Endothelial cell of umbilical vein (primary cell): ENCODE data around the gene SF3B4. TPM values are rescaled to one million over a fixed set of nuclear protein-coding genes. Genes with fewer than 3 reads are reported as not detected.
"Not testable (repeated sequence)": the region's sequence is repeated elsewhere in the genome, so short reads cannot be mapped to it uniquely, and the experiment has no call there.

Experiments
- BruUV-seq: library from RNA; stranded (reverse); fragments of 400-500 nt; replicated peaks from 2 replicates; lab custom pipeline; 2021; lab: Mats Ljungman, UMichigan
- CTCF ChIA-PET: fragments of 300-600, 350-600 bp; sonication (Branson Sonifier 250); formaldehyde crosslinking; loops from one replicate; lab custom pipeline; 2021; ENCODE audit warnings: antibody characterized with exemption, inconsistent platforms; lab: Charles Lee
- POLR2A ChIA-PET: fragments of 300-600, 350-600 bp; sonication (Branson Sonifier 250); formaldehyde crosslinking; loops from one replicate; lab custom pipeline; 2021; ENCODE audit warnings: antibody characterized with exemption, inconsistent platforms; lab: Charles Lee
- DNase-seq: peaks from one replicate; pipeline ENCODE4 v3.0.0-alpha.2; 2011; ENCODE audit warnings: low read depth, low spot score
- FAIRE-seq: peaks from 2 replicates; lab custom pipeline; 2011; peaks lifted over from hg19 to GRCh38; lab: Jason Lieb, UNC
- H2AFZ ChIP-seq: 2 replicates; pipeline ENCODE4 v1.6.0; 2012; ENCODE audit warnings: low read depth, low read length, control low read depth, inconsistent platforms
- H3K27ac ChIP-seq: 2 replicates; pipeline ENCODE4 v1.5.1; 2011; ENCODE audit warnings: low read depth, mild to moderate bottlenecking, control low read depth, low read length, moderate library complexity; ENCODE audit not compliant: insufficient read depth
- H3K27me3 ChIP-seq, 2 experiments: 2 replicates each; pipeline versions ENCODE4 v1.6.0 to v1.6.1; 2011; ENCODE audit warnings: low read length in 2 of 2, mixed read lengths in 1 of 2; ENCODE audit not compliant: control insufficient read depth in 2 of 2, insufficient read depth in 2 of 2
- H3K36me3 ChIP-seq, 2 experiments: 2 replicates in 1 of 2; 3 replicates in 1 of 2; pipeline ENCODE4 v1.5.1; 2011; ENCODE audit warnings: low read length in 2 of 2, mild to moderate bottlenecking in 1 of 2, moderate library complexity in 1 of 2; ENCODE audit not compliant: control insufficient read depth in 2 of 2, insufficient read depth in 2 of 2; ENCODE audit errors: extremely low read depth in 1 of 2
- H3K4me1 ChIP-seq: 3 replicates; pipeline ENCODE4 v1.5.1; 2011; ENCODE audit warnings: mild to moderate bottlenecking, low read length; ENCODE audit not compliant: control insufficient read depth, insufficient read depth; ENCODE audit errors: extremely low read depth
- H3K4me2 ChIP-seq: 2 replicates; pipeline ENCODE4 v1.6.1; 2011; ENCODE audit warnings: low read length, control low read depth, mixed read lengths; ENCODE audit not compliant: insufficient read depth
- H3K4me3 ChIP-seq, 3 experiments: fragments of 200-600 bp in 1 of 3; sonication (generic), shearing (Covaris generic) in 1 of 3; replicated peaks in 1 of 3; 2 replicates each; pipeline ENCODE4 v1.5.1; 2011 to 2016; ENCODE audit warnings: control low read depth in 3 of 3, low read length in 3 of 3, mild to moderate bottlenecking in 2 of 3, inconsistent platforms in 1 of 3, low read depth in 1 of 3, moderate library complexity in 1 of 3; ENCODE audit not compliant: insufficient read depth in 1 of 3
- H3K79me2 ChIP-seq: 2 replicates; pipeline ENCODE4 v1.6.0; 2012; ENCODE audit warnings: low read length, inconsistent platforms; ENCODE audit not compliant: control insufficient read depth, insufficient read depth
- H3K9ac ChIP-seq: replicated peaks from 2 replicates; pipeline ENCODE3; 2011; ENCODE audit warnings: low read length, control low read depth; ENCODE audit not compliant: insufficient read depth; ENCODE audit errors: extremely low read depth
- H3K9me1 ChIP-seq: replicated peaks from 3 replicates; pipeline ENCODE4 v1.6.0; 2011; ENCODE audit warnings: mild to moderate bottlenecking, low read length; ENCODE audit not compliant: control insufficient read depth, insufficient read depth; ENCODE audit errors: extremely low read depth
- H3K9me3 ChIP-seq: replicated peaks from 2 replicates; pipeline ENCODE4 v1.5.1; 2012; ENCODE audit warnings: low read length, inconsistent platforms; ENCODE audit not compliant: control insufficient read depth, insufficient read depth
- H4K20me1 ChIP-seq: replicated peaks from 2 replicates; pipeline ENCODE3; 2011; ENCODE audit warnings: mild to moderate bottlenecking, low read length; ENCODE audit not compliant: control insufficient read depth, insufficient read depth; ENCODE audit errors: extremely low read depth
- FOS ChIP-seq: IDR thresholded peaks from 2 replicates; pipeline ENCODE4 v1.6.1; 2011; ENCODE audit warnings: mild to moderate bottlenecking, low read length, moderate library complexity, borderline replicate concordance; ENCODE audit not compliant: insufficient read depth
- GATA2 ChIP-seq: IDR thresholded peaks from 2 replicates; pipeline ENCODE4 v1.7.0; 2011; ENCODE audit warnings: low read depth, mild to moderate bottlenecking, moderate library complexity, mixed read lengths, low read length; ENCODE audit not compliant: insufficient read length, insufficient read depth
- JUN ChIP-seq: IDR thresholded peaks from 2 replicates; pipeline ENCODE4 v1.6.1; 2011; ENCODE audit warnings: borderline replicate concordance, low read depth; ENCODE audit not compliant: insufficient read length, insufficient read depth
- MYC ChIP-seq: IDR thresholded peaks from one replicate; pipeline ENCODE4 v1.6.1; 2011; ENCODE audit warnings: mild to moderate bottlenecking, low read depth, low read length
- POLR2AphosphoS5 ChIP-seq: IDR thresholded peaks from 2 replicates; pipeline ENCODE4 v1.6.1; 2012; ENCODE audit warnings: low read depth, mild to moderate bottlenecking, control low read depth, low read length, moderate library complexity; ENCODE audit not compliant: insufficient read depth
- dilution Hi-C: fragments of 300-500 bp; cut with MboI; formaldehyde crosslinking; loops from one replicate; pipeline ENCODE4 v1.15.0; 2019; ENCODE audit warnings: low sequenced_read_pairs; ENCODE audit not compliant: extremely low pct_ligation_motif_present
- intact Hi-C: fragments of 100-400 bp; cut with micrococcal nuclease; formaldehyde crosslinking; loops from one replicate; pipeline ENCODE4 v1.10.0; 2022
- polyA plus RNA-seq, 4 experiments: library from polyadenylated mRNA; depleted of rRNA in 3 of 4; stranded (reverse) in 3 of 4; unstranded in 1 of 4; fragments of >200 nt; gene quantifications; 2 replicates each; pipeline versions ENCODE4 v1.2.1 to v1.2.3, GENCODE V29; 2011 to 2012; ENCODE audit warnings: missing spikeins in 1 of 4
- total RNA-seq: library from RNA; stranded (reverse); gene quantifications from 2 replicates; pipeline ENCODE4 v1.2.3, GENCODE V29; 2021
- TF ChIP-seq, protein P1 (sequence below), 2 donors: IDR thresholded peaks; 1 replicate in 1 of 2; 2 replicates in 1 of 2; pipeline ENCODE4 v1.5.1; 2011; ENCODE audit warnings: low read length in 2 of 2, mild to moderate bottlenecking in 2 of 2, moderate library complexity in 2 of 2, control low read depth in 1 of 2, inconsistent platforms in 1 of 2, low read depth in 1 of 2; ENCODE audit not compliant: insufficient read depth in 1 of 2; ENCODE audit errors: extremely low read depth in 1 of 2

Gene SF3B4
- total and polyA plus RNA-seq, 2 donors (not counting 3 experiments of a cell fraction or from before 2014, with no cell fraction given) = 62.7 to 74.4 TPM

DNA sequence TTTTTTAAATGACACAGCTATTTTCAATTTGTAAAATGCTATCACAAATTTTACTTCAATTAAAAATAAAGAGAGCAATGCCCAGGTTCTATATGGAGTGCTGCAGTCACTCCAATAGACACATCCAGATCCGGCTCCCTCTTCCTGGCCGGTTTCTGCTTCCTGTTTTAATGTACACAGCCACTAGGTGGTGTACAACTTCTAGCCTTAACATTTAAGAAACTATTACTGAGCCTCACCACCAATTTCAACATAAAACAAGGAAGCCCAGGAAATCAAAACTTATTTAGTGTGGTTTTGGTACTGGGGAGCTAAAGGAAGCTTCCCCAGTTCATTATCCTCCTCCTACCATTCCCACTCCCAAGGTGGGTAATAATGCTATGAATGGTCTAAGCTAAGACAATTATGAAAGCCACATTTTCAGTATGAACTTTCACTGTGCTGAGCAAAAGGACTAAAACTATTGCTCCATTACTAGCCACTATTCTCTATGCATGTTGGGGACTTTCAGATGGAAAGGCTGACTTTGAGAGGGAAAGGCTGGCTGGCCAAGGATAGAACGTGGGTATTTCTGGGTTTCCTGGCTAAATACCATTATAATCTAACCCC, 34.5 kb upstream of the SF3B4 start:
- no peaks in the 10 kb centered on the region for H3K4me1 ChIP-seq
- no peaks in the 10 kb centered on the region for H3K79me2 ChIP-seq
- H3K27me3 ChIP-seq = no peaks in the 10 kb centered on the region
- POLR2A ChIA-PET = interaction anchor here (0.9 kb wide), 1 partner anchor 13 kb away, joined by 3 read pairs; no protein-coding TSS in a partner anchor
- no peak overlapping the region for H3K4me3 ChIP-seq
- peak; percentile 87 for FAIRE-seq
- CTCF ChIA-PET = interaction anchor here (0.6 to 3.2 kb wide), 26 partner anchors 10 to 248 kb away, joined by 3 to 77 read pairs (median 4); partner anchors contain the start of genes OTUD7B and VPS45
- dilution Hi-C loops (no loop called here), intact Hi-C loops (loop anchor here (1.0 to 5.0 kb wide), 6 partner anchors 45 to 225 kb away; partner anchors contain the start of gene VPS45)
- no TSS peak for BruUV-seq
- H3K9me3 ChIP-seq = no peaks in the 10 kb centered on the region
- no peak overlapping the region for H3K27ac ChIP-seq
- no peak overlapping the region for H3K4me2 ChIP-seq
- peak; percentile 81 for DNase-seq
- no peaks in the 10 kb centered on the region for H3K9me1 ChIP-seq
- no peaks in the 10 kb centered on the region for H4K20me1 ChIP-seq
- TF ChIP-seq GATA2 (no peak), FOS (no peak), JUN (no peak), MYC (no peak), POLR2AphosphoS5 (no peak)
- TF ChIP-seq, protein P1, sequence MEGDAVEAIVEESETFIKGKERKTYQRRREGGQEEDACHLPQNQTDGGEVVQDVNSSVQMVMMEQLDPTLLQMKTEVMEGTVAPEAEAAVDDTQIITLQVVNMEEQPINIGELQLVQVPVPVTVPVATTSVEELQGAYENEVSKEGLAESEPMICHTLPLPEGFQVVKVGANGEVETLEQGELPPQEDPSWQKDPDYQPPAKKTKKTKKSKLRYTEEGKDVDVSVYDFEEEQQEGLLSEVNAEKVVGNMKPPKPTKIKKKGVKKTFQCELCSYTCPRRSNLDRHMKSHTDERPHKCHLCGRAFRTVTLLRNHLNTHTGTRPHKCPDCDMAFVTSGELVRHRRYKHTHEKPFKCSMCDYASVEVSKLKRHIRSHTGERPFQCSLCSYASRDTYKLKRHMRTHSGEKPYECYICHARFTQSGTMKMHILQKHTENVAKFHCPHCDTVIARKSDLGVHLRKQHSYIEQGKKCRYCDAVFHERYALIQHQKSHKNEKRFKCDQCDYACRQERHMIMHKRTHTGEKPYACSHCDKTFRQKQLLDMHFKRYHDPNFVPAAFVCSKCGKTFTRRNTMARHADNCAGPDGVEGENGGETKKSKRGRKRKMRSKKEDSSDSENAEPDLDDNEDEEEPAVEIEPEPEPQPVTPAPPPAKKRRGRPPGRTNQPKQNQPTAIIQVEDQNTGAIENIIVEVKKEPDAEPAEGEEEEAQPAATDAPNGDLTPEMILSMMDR (IDR thresholded peaks at IDR 0.05; ENCODE audit: extremely low read depth in 1 of 2, insufficient read depth in 1 of 2, low read depth in 1 of 2, low read length in 2 of 2) = peak; percentile 48 to 53
- H3K36me3 ChIP-seq = peaks cover 11 to 18% of the 10 kb centered on the region in 2 experiments
- no peak overlapping the region for H3K9ac ChIP-seq
- no peak overlapping the region for H2AFZ ChIP-seq

DNA sequence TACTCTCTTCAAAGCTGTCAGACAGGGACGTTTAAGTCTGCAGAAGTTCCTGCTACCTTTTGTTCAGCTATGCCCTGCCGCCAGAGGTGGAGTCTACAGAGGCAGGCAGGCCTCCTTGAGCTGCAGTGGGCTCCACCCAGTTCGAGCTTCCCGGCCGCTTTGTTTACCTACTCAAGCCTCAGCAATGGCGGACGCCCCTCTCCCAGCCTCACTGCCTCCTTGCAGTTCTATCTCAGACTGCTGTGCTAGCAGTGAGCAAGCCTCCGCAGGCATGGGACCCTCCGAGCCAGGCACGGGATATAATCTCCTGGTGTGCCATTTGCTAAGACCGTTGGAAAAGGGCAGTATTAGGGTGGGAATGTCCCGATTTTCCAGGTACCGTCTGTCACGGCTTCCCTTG, 29.9 kb upstream of the SF3B4 start:
- H3K4me2 ChIP-seq, FAIRE-seq, H3K36me3 ChIP-seq, BruUV-seq, H3K9me3 ChIP-seq, H4K20me1 ChIP-seq, DNase-seq, H3K27ac ChIP-seq, dilution Hi-C loops, H3K4me1 ChIP-seq, POLR2A ChIA-PET, intact Hi-C loops, H3K4me3 ChIP-seq, H3K9ac ChIP-seq, H3K9me1 ChIP-seq, H3K79me2 ChIP-seq, CTCF ChIA-PET, H3K27me3 ChIP-seq, H2AFZ ChIP-seq: not testable (repeated sequence)
